PC-3 (cell line): ENCODE results near the gene DGUOK.

Experiments used
- EZH2 ChIP-seq: fragments of 300-600 bp; sonication (generic); IDR thresholded peaks from one replicate; pipeline ENCODE4 v1.6.1; 2017; ENCODE audit warnings: antibody characterized with exemption, mild to moderate bottlenecking, low read length; ENCODE audit not compliant: unreplicated experiment
- EZH2phosphoT487 ChIP-seq: fragments of 300-600 bp; sonication (generic); IDR thresholded peaks from 2 replicates; pipeline ENCODE4 v1.6.1; 2018; ENCODE audit warnings: mild to moderate bottlenecking, antibody characterized with exemption, low read length, borderline replicate concordance
- TF ChIP-seq, protein P1 (sequence below): fragments of 300-600 bp; sonication (generic); conservative IDR thresholded peaks from 2 replicates; pipeline ENCODE4 v1.5.1; 2017; ENCODE audit warnings: antibody characterized with exemption, low read depth, mild to moderate bottlenecking, low read length

DNA sequence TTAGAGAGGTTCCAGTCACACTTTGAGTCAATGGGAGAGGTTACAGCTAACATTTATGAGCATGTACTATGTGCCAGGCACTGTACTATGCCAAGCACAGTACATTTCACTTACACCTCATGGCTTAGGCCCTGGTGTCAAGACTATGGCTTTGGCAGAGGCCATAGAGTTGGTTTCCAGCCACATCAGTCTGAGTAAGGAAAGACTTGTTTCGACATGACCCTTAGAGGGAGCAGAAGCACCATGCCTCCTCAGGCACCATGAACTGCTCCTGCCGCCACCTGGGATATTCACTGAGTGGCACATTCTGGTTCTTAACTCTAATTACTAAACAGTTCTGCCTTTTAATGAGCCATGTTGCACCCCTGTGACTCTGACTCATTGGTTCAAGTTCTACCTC, 12.7 kb downstream of the DGUOK start:
- TF ChIP-seq, protein P1, sequence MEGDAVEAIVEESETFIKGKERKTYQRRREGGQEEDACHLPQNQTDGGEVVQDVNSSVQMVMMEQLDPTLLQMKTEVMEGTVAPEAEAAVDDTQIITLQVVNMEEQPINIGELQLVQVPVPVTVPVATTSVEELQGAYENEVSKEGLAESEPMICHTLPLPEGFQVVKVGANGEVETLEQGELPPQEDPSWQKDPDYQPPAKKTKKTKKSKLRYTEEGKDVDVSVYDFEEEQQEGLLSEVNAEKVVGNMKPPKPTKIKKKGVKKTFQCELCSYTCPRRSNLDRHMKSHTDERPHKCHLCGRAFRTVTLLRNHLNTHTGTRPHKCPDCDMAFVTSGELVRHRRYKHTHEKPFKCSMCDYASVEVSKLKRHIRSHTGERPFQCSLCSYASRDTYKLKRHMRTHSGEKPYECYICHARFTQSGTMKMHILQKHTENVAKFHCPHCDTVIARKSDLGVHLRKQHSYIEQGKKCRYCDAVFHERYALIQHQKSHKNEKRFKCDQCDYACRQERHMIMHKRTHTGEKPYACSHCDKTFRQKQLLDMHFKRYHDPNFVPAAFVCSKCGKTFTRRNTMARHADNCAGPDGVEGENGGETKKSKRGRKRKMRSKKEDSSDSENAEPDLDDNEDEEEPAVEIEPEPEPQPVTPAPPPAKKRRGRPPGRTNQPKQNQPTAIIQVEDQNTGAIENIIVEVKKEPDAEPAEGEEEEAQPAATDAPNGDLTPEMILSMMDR = peak; percentile 30; the same call in 1 of the 2 replicates
- TF ChIP-seq EZH2 (no peak), EZH2phosphoT487 (no peak)
